ENCODE results near the gene IMMP2L. TPM values are rescaled to one million over a fixed set of nuclear protein-coding genes. Genes with fewer than 3 reads are reported as not detected.

The IMMP2L gene
- total RNA-seq, 2 donors from 2014 or later = 7.3 to 7.7 TPM

DNA sequence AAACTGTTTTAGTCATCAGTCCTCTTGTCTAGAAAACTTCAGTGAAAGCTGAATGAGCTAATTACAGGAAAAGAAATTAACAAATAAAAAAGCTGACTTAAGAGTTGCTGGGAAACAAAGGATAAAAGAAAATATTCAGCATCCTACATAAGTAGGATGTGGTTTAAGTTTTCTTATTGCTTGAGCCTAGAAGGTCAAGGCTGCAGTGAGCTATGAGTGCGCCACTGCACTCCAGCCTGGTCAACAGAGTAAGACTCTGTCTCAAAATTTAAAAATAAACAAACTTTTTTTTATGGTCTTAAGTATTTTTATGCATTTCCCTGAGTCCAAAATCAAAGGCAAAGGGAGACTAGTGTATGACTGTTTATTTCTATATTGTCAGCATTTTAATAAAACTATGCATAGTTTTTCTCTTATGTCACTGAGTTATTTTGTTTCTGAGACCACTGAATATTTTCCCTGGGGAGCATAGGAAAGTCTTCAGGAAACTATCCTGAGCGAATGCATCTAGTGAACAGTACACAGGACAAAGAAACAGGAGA, 511.3 kb downstream of the IMMP2L start:
- TF ChIP-seq, protein P1, sequence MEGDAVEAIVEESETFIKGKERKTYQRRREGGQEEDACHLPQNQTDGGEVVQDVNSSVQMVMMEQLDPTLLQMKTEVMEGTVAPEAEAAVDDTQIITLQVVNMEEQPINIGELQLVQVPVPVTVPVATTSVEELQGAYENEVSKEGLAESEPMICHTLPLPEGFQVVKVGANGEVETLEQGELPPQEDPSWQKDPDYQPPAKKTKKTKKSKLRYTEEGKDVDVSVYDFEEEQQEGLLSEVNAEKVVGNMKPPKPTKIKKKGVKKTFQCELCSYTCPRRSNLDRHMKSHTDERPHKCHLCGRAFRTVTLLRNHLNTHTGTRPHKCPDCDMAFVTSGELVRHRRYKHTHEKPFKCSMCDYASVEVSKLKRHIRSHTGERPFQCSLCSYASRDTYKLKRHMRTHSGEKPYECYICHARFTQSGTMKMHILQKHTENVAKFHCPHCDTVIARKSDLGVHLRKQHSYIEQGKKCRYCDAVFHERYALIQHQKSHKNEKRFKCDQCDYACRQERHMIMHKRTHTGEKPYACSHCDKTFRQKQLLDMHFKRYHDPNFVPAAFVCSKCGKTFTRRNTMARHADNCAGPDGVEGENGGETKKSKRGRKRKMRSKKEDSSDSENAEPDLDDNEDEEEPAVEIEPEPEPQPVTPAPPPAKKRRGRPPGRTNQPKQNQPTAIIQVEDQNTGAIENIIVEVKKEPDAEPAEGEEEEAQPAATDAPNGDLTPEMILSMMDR (IDR thresholded peaks at IDR 0.05) = no peak
- Histone ChIP-seq H3K27ac (no peak overlapping the region), H3K9me3 (no peaks in the 10 kb centered on the region), H3K4me3 (no peak overlapping the region), H3K27me3 (no peaks in the 10 kb centered on the region), H3K4me1 (no peaks in the 10 kb centered on the region), H3K36me3 (no peaks in the 10 kb centered on the region)
- no peak for DNase-seq (ENCODE audit: low spot score)

DNA sequence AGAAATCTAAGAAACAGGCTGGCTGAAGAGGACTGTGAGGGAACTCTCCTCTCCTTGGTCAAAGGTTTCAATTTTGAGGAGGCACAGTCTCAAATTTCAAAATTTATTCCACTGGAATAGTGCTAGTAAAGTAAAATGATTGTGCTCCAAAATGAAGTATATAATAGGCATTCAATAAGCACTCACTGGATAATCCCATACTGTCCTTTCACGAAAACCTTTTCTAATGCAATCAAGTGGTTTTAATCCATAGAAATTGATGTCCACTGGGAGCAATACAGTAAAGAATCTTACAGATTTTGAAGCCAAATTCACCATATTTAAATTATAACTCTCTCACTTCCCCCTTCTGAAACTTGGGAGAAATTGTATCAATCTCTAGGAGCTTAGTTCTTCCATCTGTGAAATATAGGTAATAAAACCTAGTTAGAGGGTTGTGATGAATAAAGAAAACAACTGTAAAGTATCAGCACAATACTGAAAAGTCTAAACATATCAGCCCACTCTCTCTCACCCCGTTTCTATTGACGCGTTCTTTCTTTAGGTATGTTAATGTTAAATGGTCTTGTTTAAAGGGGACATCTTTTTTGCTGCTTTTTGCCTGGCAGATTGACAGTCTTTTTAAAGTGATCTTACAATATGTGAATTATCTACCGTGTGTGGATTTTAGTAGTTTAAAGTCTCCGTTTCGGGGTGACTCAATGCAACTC, 512.2 kb downstream of the IMMP2L start:
- Histone ChIP-seq H3K27me3 (no peaks in the 10 kb centered on the region), H3K27ac (no peak overlapping the region), H3K4me1 (no peaks in the 10 kb centered on the region), H3K36me3 (no peaks in the 10 kb centered on the region), H3K9me3 (no peaks in the 10 kb centered on the region), H3K4me3 (no peak overlapping the region)
- no peak for DNase-seq (ENCODE audit: low spot score)
- TF ChIP-seq, protein P1 (IDR thresholded peaks at IDR 0.05) = no peak

DNA sequence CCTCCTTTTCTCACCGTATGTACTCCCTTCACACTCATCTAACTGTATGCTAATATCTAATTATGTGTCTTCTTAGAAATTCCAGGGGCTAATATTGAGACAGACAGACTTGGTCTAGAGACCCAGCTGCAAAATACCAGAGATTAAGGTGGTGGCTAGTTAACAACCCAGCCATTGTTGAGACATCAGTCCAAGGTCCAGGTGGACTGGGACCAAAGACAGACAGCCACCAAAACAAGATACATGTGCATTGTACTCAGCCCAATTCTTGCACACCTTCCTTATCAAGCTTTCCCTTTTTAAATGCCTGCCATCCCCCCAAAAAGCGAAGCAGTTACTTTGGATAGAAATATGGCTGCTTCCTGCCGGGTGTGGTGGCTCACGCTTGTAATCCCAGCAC, 514.7 kb downstream of the IMMP2L start:
- H3K9me3 ChIP-seq = no peaks in the 10 kb centered on the region
- no peaks in the 10 kb centered on the region for H3K4me1 ChIP-seq
- no peaks in the 10 kb centered on the region for H3K27me3 ChIP-seq
- no peak for DNase-seq (ENCODE audit: low spot score)
- TF ChIP-seq, protein P1 (IDR thresholded peaks at IDR 0.05) = no peak
- H3K27ac ChIP-seq = no peak overlapping the region
- H3K36me3 ChIP-seq = no peaks in the 10 kb centered on the region
- no peak overlapping the region for H3K4me3 ChIP-seq

DNA sequence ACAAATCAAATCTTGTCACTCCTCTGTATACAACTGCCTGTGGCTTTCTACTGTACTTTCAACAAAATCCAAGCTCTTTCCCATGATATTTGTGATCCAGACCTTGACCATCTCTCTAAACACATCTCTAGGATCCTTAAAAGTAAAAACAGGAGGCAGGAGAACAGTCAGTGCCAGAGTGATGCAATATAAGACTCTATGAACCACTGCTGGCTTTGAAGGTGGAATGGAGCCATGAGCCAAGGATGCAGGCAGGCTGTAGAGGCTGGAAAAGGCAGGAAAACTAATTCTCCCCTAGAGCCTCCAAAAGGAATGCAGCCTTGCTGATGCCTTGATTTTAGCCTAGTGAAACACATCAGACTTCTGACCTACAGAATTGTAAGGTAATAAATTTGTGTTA, 516.8 kb downstream of the IMMP2L start:
- no peaks in the 10 kb centered on the region for H3K36me3 ChIP-seq
- TF ChIP-seq, protein P1 (IDR thresholded peaks at IDR 0.05) = no peak
- H3K27me3 ChIP-seq = no peaks in the 10 kb centered on the region
- H3K4me3 ChIP-seq = no peak overlapping the region
- no peaks in the 10 kb centered on the region for H3K9me3 ChIP-seq
- H3K4me1 ChIP-seq = no peaks in the 10 kb centered on the region
- no peak overlapping the region for H3K27ac ChIP-seq
- no peak for DNase-seq (ENCODE audit: low spot score)

DNA sequence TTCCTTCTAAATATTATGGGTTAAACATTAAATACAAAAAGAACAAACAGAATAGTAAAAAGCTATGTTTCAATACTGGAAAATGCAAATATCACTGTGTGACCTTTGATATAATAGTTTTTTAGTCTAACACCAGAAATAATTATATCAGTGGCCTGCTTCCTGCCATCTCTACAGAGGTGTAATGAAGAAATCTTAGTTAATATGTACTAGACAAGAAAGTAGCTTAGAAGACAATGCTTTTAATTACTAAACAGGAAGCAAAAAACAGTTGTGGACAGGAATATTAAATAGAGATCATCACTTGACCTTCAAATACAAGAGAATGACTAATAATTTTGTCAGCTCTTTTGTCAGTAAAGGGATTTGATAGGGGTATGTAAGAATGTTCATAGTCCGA, 518.7 kb downstream of the IMMP2L start:
- Histone ChIP-seq H3K9me3 (no peaks in the 10 kb centered on the region), H3K4me1 (no peaks in the 10 kb centered on the region), H3K27me3 (no peaks in the 10 kb centered on the region), H3K36me3 (no peaks in the 10 kb centered on the region), H3K4me3 (no peak overlapping the region), H3K27ac (no peak overlapping the region)
- no peak for DNase-seq (ENCODE audit: low spot score)
- TF ChIP-seq, protein P1 (IDR thresholded peaks at IDR 0.05) = no peak

DNA sequence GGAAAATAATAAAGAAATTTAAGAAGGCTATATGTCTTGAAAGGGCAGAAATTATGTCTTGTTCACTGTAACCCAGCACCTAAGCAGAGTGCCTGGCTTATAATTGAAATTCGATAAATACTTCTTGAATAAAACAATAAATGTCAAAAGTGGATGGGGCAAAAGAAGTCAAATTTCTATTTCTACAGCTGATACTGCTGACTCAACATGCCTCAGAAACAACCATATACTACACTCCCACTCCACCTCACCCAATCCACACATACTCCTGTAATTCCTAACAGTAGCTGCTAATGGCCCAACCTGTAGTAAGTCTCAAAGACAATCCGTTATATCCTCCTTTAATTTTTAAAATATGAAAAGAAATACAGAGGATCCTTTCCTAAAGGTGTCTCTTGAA, 519.5 kb downstream of the IMMP2L start:
- H3K9me3 ChIP-seq = no peaks in the 10 kb centered on the region
- no peak overlapping the region for H3K27ac ChIP-seq
- H3K4me3 ChIP-seq = no peak overlapping the region
- TF ChIP-seq, protein P1 (IDR thresholded peaks at IDR 0.05) = no peak
- DNase-seq (ENCODE audit: low spot score) = no peak
- no peaks in the 10 kb centered on the region for H3K4me1 ChIP-seq
- H3K36me3 ChIP-seq = no peaks in the 10 kb centered on the region
- H3K27me3 ChIP-seq = no peaks in the 10 kb centered on the region

Measured in right atrium auricular region (tissue), 2 donors.